Retina (tissue), 1 donor: ENCODE measurements around the gene ATP6V1B1.

Experiments
- DNase-seq: peaks from one replicate; pipeline ENCODE4 v3.0.0-alpha.2; 2016

Gene ATP6V1B1

DNA sequence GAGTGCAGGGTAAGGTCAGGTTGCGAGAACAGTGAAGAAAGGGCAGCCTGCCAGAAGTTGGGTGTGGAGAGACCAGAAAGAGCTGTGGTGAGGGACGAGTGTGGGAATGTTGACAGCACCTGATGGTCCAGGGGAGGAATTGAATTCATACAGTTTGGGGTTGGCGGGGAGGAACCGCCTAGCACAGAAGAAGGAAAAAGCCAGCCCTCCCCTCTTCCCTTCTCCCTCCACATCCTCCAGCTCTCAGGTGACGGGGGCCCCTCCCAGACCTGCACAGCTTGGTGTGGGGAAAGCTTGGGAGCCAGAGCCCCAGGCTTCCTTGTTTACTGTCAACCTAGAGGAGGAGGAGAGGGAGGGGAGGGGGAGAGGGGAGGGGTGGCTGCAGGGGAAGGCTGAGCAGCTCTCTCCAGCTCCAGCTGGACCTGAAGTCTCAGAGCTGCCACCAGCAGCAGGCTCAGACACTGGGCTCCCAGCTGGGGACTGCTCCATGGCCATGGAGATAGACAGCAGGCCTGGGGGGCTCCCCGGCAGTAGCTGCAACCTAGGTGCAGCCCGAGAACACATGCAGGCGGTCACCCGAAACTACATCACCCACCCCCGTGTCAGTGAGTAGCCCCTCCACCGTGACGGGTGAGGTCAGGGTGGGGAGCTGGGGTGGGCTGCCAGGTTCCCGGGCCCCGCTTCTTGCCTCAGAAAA is at the start of gene ATP6V1B1:
ATP6V1B1 (plus strand) TSS at position 433 of the 697 bp plus-strand sequence; CDS start at position 488, 55 bp downstream.
- peak; percentile 74 for DNase-seq

DNA sequence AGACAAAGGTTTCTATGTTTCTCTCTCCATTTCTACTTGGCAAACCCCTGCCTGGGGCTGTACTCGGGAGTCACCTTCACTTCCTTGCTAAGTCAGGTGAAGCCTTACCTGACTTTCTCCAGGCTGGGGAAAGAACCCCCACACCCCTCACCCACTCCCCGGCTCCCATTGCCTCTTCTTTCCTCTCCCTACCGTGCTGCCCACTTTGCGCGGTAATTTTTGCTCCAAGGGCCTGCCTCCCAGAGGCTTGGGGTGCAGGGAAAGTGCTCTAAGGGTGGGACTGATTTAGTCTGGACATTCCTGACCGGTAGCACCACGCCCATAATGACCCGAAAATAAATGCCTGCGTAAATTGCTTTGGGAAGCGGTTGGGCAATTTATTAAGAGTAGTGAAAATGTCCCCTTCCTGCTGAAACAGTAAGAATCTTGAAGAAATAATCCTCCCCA is 49.1 kb upstream of the ATP6V1B1 start:
- peak; percentile 48 for DNase-seq

DNA sequence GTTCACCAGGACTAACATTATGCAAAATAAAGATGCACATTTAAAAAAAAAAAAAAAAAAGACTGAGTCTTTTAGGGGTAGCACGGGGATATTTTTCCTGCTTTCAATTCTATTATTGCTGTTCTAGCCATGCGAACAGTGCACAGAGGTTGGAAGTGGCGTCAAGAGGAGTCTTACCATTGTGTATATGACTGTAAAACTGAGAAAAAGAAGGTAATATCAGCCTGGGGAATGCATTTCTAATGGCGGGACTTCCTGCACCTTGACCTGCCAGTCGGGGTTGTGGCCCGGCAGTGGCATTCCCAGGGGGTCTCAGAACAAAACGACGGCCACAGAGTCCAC is 48.5 kb upstream of the ATP6V1B1 start:
- no peak for DNase-seq

DNA sequence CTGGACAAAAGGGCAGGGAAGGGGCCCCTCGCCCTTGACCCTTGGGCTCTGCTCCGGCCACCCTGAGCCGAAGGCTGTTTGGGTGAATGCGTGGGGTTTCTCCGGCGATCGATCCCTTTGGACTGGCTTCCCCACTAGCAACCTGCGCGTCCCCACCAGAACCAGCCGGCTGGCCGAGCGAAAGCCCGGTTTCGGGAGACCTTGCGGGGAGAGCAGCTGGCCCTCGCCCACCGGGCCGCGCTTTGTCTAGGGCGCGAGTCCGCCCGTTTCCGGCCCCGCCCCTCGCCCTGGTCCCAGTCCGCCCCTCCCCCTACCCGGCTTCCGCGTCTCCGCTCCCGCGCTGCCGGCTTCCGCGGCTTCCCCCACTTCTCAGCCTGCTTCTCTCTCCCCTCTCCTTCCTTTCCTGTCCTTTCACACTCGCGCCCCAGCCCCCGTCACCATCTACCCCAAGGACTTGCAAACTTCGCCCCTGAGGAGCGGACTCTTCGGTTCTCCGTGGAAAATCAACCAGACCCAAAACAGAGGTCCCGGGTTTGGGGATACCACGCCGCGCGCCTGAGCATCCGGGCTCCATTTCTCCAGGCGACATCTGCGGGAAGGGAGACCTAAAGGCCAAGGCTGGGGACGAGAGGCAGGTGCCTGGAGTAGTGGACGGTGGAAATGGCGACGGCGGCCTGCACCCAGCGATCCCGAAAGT is 48.0 kb upstream of the ATP6V1B1 start:
- DNase-seq, result peak; percentile 89

DNA sequence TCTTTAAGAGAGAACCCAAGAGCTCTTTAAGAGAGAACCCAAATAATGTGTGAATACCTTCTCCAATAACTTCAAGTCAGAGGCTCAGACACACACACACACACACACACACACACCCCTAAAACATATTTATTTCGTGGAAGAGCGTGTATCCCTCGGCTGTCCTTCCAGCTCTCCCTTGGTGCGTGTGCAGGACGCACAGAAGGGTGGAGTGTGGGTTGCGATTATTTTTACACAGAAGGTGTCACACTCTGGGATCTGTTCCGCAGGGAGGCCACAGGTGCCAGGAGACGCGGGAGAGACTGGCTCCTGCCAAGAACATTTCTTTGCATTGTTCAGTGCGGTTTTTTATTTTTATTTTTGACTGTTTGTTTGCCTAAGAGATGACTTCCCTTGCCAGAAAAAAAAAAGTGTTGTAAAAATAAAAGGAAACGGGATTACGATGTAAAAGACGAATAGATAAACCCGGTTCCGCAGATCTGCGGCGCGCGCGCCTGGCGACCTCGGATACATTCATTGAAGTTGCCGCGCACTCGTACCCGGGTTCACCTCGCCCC is 47.3 kb upstream of the ATP6V1B1 start:
- DNase-seq, result peak; percentile 77

DNA sequence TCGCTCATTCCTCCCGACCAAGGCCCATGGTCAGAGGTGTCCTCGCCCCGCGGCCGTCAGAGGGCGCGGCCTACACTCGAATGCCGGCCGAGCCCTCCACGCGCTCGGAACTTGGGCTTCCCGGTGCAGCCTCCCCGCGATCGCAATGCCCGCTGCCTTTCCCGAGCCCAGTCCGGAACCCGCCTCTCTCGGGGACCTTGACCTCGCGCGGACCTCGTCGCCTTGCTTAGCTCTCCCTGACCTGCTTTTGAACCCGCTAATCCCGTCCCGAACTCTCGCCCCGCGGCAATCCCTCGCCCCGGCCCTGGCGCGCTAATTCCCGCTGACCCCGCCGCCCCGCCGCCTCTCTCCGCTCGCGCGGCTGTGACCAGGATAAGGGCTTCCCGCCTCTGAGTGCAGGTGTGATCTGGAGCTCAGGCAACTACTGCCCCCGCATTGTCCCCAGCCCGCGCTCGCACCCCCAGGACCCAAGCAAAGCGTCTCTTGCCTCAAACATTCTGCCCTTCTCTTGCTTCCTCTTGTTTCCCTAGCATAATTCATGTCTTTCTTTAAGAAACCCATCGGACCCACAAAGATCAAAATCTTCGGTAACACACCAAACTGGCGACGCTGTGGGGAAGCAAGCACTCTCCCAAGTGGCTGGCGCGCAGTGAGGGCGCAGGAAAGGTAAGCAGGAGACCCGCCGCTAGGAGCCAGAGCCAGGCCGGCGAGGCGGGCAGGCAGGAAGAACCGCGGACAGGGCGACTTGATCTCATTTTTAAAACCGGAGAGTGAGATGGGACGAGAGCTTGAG is 46.6 kb upstream of the ATP6V1B1 start:
- peak; percentile 81 for DNase-seq

DNA sequence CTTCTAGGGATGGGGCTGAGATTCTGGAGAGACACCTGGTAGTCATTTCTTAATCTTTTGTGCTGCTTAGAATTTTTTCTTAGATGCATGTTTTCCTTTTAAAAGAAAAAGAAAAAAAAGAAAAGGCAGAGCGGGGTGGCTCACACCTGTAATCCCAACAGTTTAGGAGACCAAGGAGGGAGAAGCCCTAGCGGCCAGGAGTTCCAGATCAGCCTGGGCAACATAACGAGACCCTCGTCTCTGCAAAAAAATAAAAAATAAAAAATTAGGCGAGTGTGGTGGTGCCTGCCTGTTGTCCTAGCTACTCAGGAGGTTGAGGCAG is 46.0 kb upstream of the ATP6V1B1 start:
- no peak for DNase-seq

DNA sequence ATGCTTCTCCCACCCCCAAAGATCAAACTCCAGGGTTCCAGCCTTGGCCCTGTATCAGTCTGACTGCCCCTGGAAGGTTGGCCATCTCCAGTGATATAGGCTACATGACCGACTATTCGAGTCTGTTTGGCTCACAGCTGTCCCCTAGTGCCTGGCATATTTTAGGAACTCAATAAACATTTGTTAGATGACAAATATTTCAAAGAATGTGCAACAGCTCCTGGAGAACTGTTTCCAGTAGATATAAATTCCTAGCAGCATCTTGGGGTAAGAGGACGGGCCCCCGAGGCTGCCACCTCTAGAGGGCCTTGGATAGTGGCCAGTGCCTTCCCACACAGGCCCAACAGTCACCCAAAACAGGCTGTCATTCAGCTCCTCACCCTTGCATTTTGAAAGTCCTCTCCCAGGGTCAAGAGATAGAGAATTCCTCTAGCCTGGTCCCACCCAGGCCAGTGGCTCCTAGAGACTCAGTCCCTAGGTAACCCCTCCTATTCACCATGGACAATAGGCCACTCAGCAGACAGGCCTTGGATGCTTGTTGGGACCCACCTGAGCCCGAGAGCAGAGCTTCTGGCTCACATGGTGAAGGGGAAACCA is 45.1 kb upstream of the ATP6V1B1 start:
- peak; percentile 28 for DNase-seq

DNA sequence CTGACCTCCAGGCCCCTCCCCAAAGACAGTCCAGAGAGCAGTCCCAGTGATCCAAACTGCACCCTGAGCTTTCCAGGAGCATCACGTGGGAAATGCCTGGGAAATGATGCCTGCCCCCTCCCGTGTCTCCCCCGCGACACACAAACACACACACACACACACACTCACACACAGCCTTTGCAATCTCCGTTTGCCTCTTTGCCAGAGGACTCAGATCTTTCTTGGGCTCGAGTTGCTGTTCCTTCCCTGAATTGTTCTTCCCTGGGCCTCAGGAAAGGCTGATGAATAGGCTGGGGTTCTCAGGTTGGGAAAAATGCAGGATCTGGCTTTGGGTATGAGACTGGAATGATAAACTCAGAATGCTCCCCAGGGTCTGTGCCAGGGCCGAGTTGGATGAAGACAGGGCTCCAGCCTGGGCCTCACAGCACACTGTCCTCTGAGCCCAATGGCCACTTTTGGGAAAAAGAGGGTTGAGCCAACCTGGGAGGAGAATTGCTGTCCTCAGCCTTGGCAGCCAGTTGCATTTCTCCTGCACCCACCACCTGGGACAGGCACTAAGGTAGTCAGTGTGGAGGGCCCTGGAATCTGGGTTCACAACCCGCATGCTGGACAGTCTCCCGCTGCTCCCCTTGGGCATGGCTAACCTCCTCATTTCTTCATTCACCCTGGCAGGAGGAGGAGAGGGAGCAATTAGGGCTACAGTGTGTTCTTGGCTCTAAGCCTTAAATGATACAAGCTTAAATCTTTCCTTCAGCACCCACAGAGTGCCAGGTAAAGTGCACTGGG is 43.9 kb upstream of the ATP6V1B1 start:
- no peak for DNase-seq

DNA sequence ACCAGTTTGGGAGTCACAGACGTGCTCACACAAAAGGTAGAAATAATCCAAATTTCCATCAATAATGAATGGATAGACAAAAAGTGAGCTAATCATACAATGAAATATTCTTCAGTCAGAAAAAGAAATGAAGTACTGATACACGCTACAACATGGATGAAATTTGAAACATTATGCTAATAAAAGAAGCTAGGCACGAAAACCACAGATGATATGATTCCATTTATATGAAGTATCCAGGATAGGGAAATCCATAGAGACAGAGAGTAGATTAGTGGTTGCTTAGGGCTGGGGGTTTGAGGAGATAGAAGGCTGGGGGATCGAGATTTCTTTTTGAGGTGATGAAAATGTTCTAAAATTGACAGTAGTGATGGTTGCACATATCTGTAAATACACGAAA is 43.0 kb upstream of the ATP6V1B1 start:
- no peak for DNase-seq

DNA sequence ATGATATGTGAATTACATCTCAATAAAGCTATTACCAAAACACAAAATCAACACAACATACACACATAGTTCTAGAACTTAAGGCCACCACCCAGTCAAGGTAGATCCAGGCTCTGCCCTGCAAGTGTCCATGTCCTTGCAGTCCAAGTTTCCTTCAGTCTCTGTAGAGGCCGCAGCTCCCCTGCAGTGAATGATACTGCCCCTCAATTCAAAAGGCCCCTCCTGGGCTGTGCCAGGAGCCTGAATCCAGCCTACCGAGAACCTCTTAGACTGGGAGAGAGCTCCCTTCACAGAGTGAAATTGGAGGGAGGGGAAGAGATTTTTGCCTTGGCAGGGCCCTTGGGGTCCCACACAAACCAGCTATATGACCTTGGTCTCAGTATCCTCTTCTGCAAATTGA is 42.5 kb upstream of the ATP6V1B1 start:
- DNase-seq, result no peak

DNA sequence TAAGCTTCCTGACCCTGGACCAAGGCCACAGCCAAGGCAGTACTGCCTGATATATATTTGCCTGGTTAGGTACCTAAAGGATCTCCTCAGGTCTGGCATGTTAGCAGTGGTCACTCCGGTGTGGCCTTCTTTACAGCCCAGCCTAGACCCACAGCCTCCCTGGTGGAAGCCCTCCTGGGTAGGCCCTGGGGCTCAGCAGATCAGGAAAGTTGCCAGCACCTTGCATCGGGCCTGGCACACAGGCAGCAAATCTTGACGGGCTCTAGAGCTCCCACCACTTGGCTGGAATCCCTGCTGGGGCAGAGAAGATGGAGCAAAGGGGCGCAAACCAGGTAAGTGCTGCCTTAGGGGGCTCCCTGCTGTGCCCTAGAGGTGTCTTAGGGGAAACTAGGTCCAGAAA is 40.9 kb upstream of the ATP6V1B1 start:
- no peak for DNase-seq

DNA sequence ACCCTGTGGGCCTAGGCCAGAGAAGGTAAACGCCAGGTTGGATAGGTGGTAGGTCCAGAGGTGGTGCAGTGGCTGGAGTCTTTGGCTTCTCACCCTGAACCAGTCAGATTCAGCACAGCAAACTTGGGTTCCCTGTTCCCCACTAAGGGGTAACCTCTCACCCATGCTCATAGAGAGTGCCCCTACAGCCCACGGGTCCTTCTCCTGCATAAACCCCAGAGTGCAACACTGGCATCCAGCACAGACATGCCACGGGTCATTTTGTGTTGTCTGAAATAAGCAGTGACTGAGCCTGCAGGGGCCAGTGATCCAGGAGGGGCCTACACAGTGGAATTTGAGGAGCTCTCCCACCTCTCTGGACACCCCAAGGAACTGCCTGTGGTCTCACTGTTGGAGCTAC is 40.5 kb upstream of the ATP6V1B1 start:
- DNase-seq, result no peak

DNA sequence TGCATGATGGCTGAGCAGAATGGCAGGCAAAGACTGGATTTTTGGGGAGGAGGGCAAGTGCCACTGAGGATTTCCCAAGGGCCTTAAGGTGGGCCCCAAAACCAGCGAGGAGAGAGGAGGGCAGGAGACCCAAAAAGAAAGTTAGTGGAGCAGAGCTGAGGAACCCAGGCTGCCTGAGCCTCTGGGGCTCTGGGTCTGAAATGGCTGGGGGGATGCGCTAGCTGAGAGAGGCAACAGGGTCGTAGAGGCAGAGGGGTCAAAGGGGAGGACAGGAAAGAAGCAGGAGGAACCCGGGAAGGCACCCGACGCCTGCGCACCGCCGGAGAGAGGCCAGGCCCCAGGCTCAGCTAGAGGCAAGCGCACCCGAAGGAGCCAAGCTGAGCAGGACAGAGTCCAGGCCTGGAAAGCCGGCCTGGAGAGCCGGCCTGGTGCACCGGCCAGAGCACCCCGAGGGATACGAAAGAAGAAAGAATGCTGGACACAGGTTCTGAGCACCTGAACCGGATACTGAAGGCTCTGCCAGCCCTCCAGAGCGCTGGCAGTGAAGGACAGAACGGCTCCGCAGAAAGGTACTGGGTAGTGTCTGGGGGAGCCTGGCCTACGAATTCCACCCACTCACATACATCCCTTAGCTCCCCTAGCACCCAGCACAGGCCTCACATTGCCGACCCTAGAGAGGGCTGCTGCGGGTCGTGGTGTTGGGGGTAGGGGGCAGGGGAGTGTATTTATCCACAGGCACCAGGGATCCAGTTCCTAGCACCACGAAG is 39.5 kb upstream of the ATP6V1B1 start:
- peak; percentile 44 for DNase-seq

DNA sequence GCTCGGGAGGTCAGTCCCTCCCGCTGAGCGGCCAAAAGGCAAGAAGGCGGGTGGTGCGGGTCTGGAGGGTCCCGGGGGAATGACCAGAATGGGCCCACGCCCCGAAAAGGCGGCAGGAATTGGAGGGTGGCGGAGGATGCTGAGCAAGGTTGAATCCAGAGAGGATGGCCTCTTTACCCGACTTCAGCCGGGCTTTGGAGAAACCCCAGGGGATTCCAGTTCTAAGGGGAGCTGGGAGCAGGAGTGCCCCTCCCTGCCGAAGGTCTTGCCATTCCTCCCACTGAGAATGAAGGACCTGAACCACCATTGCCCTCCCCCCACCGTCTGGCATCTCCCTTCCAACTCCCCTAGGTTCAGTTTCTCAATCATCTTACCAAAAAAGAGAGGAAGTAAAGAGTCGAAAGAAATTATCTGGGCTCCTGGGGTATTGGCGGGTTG is 38.9 kb upstream of the ATP6V1B1 start:
- peak; percentile 41 for DNase-seq

DNA sequence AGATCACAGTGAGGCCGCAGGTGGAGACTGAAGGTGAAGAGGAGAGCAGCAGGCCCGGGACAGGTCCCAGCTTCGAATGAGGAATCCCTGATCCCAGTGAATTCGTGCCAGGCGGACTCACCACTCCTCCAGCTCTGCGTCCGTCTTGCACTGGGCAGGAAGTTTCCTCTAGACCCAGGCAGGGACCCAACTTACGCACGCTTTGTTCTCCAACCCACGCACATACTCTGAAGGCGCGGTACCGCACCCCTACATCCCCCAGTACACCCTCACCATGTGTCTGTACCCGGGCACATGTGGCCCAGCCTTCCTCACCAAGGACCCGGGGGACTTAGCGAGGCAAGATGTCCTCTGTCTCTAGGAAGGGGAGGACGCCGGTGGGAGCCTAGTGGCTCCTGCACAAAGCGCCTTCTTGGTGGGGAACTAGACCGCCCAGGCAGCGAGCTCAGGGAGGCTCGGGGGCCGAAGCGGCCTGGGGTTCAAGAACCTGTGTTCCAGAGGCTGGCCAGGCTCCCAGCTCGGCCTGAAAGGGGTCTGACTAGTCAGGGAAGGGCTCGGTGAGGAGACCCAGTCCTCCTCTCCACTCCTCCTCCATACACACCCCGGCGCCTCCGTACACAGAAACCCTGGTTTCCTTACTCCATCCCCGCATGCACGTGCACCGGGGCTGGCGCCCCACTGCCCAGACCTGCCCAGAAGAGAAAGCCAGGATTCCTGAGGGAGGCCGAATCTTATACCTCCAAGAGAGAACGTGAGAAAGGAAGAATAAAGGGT is 38.3 kb upstream of the ATP6V1B1 start:
- peak; percentile 61 for DNase-seq

DNA sequence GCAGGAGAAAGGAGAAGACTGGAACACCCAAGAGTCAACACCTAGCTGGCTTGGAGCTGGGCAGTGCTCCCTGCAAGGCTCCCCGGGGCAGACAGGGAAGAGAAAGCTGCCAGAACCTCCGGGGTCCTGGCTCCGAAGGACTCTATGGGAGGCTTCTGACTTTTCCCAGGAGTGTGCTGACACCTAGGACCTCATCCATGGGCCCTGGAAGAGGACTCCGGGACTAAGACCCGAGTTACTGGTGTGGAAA is 37.8 kb upstream of the ATP6V1B1 start:
- no peak for DNase-seq

DNA sequence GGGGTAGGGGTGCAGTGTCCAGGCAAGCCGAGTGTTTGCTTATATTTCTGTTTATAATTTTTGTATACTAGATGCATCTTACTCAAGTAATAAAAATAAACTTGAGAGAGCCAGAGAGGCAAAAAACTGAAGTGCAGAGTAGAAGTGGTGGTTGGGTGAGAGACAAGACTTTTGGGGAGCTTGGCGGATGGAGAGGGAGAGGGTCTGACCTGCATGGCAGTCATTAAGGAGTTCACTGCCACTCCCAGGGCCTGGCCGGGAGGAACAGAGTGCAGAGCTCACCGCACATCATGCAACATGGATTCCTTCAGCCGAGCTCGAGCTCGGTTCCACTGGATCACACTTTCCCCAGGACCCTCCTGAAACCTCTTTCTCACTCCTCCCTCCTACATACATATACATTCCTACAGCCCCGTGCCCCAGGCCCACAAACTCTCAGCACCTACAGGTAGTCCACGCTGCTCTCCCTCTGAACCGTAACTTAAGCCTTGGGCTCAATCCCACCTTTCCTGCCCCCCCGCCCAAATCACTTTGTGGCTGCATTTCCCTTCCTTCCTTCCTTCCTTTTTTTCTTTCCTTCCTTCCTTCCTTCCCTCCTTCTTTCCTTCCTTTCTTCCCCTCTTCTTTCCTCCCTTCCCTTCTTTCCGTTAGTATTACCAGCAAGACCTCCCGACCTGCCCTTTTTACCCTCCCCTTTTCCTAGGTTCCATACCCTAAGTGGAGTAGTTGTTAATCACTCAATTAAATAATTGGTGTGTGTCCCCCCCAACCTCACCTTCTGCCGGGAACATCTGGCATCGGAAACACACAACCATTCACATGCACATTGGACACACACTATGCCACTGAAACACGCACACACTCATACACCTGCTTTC is 37.1 kb upstream of the ATP6V1B1 start:
- peak; percentile 58 for DNase-seq

DNA sequence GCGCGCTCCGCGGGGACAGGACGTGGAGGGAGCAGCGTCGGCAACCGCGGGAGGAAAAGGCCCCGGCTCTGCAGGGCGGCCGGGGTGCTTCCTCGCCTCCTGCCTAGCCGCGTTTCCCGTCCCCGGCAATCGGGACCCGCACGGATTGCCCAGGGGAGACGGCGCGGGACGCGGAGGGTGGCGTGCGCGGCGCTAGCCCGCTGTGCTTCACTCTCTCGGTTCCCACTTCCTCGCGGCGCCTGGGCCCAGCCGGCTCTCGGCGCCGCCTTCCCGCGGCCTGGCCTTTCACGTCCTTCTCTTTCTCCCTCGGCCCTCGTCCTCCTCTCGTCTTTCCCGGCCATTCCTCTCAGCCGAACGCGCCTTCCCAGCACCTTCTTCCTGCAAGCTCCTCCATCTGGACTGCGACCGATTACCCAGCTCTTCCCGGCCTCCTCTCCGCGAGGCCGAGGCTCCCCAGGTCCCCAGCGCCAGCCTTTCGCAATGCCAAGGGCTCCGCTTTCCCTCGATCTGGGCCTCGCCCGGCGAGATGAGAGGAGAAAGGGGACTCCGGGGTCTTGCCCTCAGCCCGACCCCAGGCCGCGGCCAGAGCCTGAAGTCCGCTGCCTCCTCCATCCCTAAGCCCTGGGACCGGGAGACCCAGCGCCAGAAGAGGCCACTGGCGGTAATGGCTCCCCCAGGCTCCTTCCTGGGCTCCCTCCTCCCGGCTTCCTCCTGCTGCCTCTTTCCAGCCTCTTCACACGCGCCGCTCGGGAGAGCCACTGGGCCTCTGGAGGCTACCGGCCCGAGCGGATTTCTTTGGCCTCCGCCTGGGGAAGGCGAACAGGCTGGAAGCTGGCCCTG is 34.3 kb upstream of the ATP6V1B1 start:
- DNase-seq, result peak; percentile 84
